Fibroblast of lung (primary cell): ENCODE measurements around the gene PAGE2B. TPM values are rescaled to one million over a fixed set of nuclear protein-coding genes. Genes with fewer than 3 reads are reported as not detected.

Source experiments
- DNase-seq, 2 donors: peaks; one replicate each; pipeline versions ENCODE4 v3.0.0 to v3.0.0-alpha.2; 2010; ENCODE audit warnings: low read depth in 2 of 2
- H2AFZ ChIP-seq: 2 replicates; pipeline ENCODE4 v1.5.1; 2012; ENCODE audit warnings: low read length, control low read depth, inconsistent platforms
- H3K27ac ChIP-seq: 2 replicates; pipeline ENCODE4 v1.5.1; 2011; ENCODE audit warnings: low read length, control low read depth; ENCODE audit not compliant: insufficient read depth
- H3K27me3 ChIP-seq: 2 replicates; pipeline ENCODE4 v1.5.1; 2011; ENCODE audit warnings: mild to moderate bottlenecking, low read length; ENCODE audit not compliant: control insufficient read depth, insufficient read depth
- H3K36me3 ChIP-seq: 2 replicates; pipeline ENCODE4 v1.5.1; 2011; ENCODE audit warnings: low read length; ENCODE audit not compliant: control insufficient read depth, insufficient read depth
- H3K4me1 ChIP-seq: 2 replicates; pipeline ENCODE4 v1.5.1; 2011; ENCODE audit warnings: low read length; ENCODE audit not compliant: control insufficient read depth, insufficient read depth; ENCODE audit errors: extremely low read depth
- H3K4me2 ChIP-seq: 2 replicates; pipeline ENCODE4 v1.5.1; 2011; ENCODE audit warnings: low read length, control low read depth; ENCODE audit not compliant: insufficient read depth; ENCODE audit errors: extremely low read depth
- H3K4me3 ChIP-seq, 4 experiments: fragments of 200-600 bp in 1 of 4; sonication (generic) in 1 of 4; replicated peaks in 1 of 4; 2 replicates each; pipeline ENCODE4 v1.5.1; 2011 to 2016; ENCODE audit warnings: low read length in 4 of 4, low read depth in 3 of 4, mild to moderate bottlenecking in 3 of 4, control low read depth in 2 of 4, inconsistent platforms in 1 of 4, mixed read lengths in 1 of 4; ENCODE audit not compliant: insufficient read depth in 1 of 4; ENCODE audit errors: control extremely low read depth in 1 of 4
- H3K79me2 ChIP-seq: 2 replicates; pipeline ENCODE4 v1.5.1; 2012; ENCODE audit warnings: mild to moderate bottlenecking, low read length, inconsistent platforms; ENCODE audit not compliant: control insufficient read depth, insufficient read depth
- H3K9ac ChIP-seq: 2 replicates; pipeline ENCODE4 v1.5.1; 2011; ENCODE audit warnings: mild to moderate bottlenecking, low read length, control low read depth; ENCODE audit not compliant: insufficient read depth
- H3K9me3 ChIP-seq: 2 replicates; pipeline ENCODE4 v1.5.1; 2012; ENCODE audit warnings: low read depth, low read length; ENCODE audit not compliant: control insufficient read depth, insufficient read depth
- H4K20me1 ChIP-seq: 2 replicates; pipeline ENCODE4 v1.5.1; 2011; ENCODE audit warnings: low read length; ENCODE audit not compliant: control insufficient read depth, insufficient read depth; ENCODE audit errors: extremely low read depth
- EZH2 ChIP-seq: IDR thresholded peaks from 2 replicates; pipeline ENCODE4 v1.5.1; 2012; ENCODE audit warnings: low read length, control low read depth, mild to moderate bottlenecking; ENCODE audit errors: missing control alignments
- polyA plus RNA-seq, 2 donors: library from polyadenylated mRNA; depleted of rRNA in 1 of 2; stranded (reverse) in 1 of 2; unstranded in 1 of 2; fragments of >200 nt; gene quantifications; 2 replicates each; pipeline ENCODE4 v1.2.1, GENCODE V29; 2011 to 2012; ENCODE audit warnings: missing spikeins in 1 of 2
- total RNA-seq: library from RNA; depleted of rRNA; stranded (reverse); fragments of >200 nt; gene quantifications from 2 replicates; pipeline ENCODE4 v1.2.1, GENCODE V29; 2014
- TF ChIP-seq, protein P1 (sequence below), 2 donors: IDR thresholded peaks in 1 of 2; conservative IDR thresholded peaks in 1 of 2; 1 replicate in 1 of 2; 2 replicates in 1 of 2; pipeline ENCODE4 v1.5.1; 2011 to 2012; ENCODE audit warnings: low read length in 2 of 2, control low read depth in 1 of 2, inconsistent platforms in 1 of 2, low read depth in 1 of 2, mild to moderate bottlenecking in 1 of 2

Gene PAGE2B
- total and polyA plus RNA-seq, 2 donors (not counting 1 experiment from before 2014, with no cell fraction given), result not detected

DNA sequence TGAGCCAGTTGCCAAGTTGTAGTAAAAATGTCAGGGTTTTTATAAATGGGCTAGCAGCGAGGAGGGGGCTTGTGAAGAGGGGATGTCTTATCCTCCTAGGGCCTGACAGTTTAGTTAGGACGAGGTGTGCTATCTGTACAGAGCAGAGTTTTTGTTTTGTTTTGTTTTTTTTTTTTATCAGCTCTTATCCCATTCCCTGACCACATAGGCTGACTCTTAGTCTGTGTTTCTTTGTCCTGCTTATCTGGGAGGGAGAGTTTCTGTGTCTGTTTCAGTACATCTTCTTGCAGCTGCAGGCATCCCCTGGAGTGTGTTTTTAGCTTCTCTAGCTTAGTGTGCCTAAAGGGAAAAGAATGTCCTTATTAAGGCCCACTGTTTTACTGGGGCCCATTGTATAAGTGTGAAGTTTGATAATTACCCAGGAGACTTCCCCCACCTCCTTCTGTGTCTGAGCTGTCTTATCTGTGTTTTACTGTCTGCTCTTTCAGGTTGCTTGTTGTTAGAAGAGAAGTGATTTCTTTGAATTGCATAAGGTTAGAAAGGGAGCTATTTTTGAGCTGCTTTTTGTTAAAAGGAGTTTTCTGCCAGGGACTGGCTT is 46.0 kb downstream of the PAGE2B start:
- no peak overlapping the region for H3K4me2 ChIP-seq
- no peak overlapping the region for H2AFZ ChIP-seq
- H3K36me3 ChIP-seq, result no peaks in the 10 kb centered on the region
- DNase-seq, result peak in 1 of 2 donors; percentile 14
- no peaks in the 10 kb centered on the region for H3K27me3 ChIP-seq
- TF ChIP-seq, protein P1, sequence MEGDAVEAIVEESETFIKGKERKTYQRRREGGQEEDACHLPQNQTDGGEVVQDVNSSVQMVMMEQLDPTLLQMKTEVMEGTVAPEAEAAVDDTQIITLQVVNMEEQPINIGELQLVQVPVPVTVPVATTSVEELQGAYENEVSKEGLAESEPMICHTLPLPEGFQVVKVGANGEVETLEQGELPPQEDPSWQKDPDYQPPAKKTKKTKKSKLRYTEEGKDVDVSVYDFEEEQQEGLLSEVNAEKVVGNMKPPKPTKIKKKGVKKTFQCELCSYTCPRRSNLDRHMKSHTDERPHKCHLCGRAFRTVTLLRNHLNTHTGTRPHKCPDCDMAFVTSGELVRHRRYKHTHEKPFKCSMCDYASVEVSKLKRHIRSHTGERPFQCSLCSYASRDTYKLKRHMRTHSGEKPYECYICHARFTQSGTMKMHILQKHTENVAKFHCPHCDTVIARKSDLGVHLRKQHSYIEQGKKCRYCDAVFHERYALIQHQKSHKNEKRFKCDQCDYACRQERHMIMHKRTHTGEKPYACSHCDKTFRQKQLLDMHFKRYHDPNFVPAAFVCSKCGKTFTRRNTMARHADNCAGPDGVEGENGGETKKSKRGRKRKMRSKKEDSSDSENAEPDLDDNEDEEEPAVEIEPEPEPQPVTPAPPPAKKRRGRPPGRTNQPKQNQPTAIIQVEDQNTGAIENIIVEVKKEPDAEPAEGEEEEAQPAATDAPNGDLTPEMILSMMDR (conservative IDR thresholded peaks at IDR 0.05 in 1 of 2, IDR thresholded peaks at IDR 0.05 in 1 of 2; ENCODE audit: low read depth in 1 of 2, low read length in 2 of 2), result no peak
- TF ChIP-seq EZH2, result no peak
- H3K9ac ChIP-seq, result no peak overlapping the region
- no peaks in the 10 kb centered on the region for H4K20me1 ChIP-seq
- no peaks in the 10 kb centered on the region for H3K4me1 ChIP-seq
- H3K27ac ChIP-seq, result no peak overlapping the region
- H3K9me3 ChIP-seq, result no peaks in the 10 kb centered on the region
- H3K79me2 ChIP-seq, result no peaks in the 10 kb centered on the region
- H3K4me3 ChIP-seq, result no peak overlapping the region

DNA sequence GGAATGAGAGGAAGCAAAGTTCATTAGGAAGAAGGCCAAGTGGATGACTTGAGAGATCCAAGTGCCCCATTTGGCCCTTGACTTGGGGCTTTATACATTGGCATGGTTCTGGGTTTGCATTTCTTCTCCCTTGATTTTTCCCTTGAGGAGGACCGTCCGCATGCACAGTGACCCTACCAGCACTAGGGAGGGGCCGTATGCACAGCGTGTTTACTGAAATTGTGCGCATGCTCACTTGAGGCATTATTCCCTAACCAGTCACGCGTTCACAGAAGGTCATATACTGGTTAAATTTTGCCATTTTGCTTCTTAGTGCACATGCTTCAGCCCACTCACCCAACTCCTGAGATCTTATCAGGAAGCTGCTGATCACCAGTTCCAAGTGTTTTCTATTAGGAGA is 49.1 kb downstream of the PAGE2B start:
- no peaks in the 10 kb centered on the region for H3K27me3 ChIP-seq
- H3K9ac ChIP-seq, result no peak overlapping the region
- no peaks in the 10 kb centered on the region for H3K79me2 ChIP-seq
- H3K36me3 ChIP-seq, result no peaks in the 10 kb centered on the region
- H4K20me1 ChIP-seq, result no peaks in the 10 kb centered on the region
- no peaks in the 10 kb centered on the region for H3K9me3 ChIP-seq
- H3K4me2 ChIP-seq, result no peak overlapping the region
- no peak overlapping the region for H3K27ac ChIP-seq
- no peak overlapping the region for H2AFZ ChIP-seq
- H3K4me1 ChIP-seq, result no peaks in the 10 kb centered on the region
- DNase-seq, result no peak
- no peak overlapping the region for H3K4me3 ChIP-seq
- TF ChIP-seq, protein P1 (conservative IDR thresholded peaks at IDR 0.05 in 1 of 2, IDR thresholded peaks at IDR 0.05 in 1 of 2; ENCODE audit: low read depth in 1 of 2, low read length in 2 of 2), result no peak
- no peak for TF ChIP-seq EZH2

DNA sequence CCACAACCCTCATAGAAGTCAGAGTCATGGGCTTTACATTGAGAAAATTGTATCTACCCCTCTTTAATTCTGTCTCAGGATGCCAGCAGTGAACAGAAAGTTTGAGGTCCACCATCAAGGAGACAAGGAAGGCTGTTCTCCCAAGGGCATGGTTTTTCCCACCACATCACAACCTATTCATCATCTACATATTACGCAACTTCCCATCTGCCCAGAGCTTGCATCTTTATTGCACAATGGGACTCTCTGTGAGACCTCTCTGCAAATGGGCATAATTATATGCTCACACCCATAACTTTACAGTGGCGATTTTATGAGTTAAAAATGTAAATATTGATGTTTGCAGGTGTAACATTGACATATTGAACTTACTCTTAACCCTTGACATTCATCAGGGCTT is 52.9 kb downstream of the PAGE2B start:
- no peaks in the 10 kb centered on the region for H3K4me1 ChIP-seq
- H3K4me2 ChIP-seq, result no peak overlapping the region
- TF ChIP-seq EZH2, result no peak
- TF ChIP-seq, protein P1 (conservative IDR thresholded peaks at IDR 0.05 in 1 of 2, IDR thresholded peaks at IDR 0.05 in 1 of 2; ENCODE audit: low read depth in 1 of 2, low read length in 2 of 2), result no peak
- H3K9me3 ChIP-seq, result no peaks in the 10 kb centered on the region
- no peak overlapping the region for H3K9ac ChIP-seq
- no peaks in the 10 kb centered on the region for H4K20me1 ChIP-seq
- no peaks in the 10 kb centered on the region for H3K27me3 ChIP-seq
- H3K4me3 ChIP-seq, result no peak overlapping the region
- H3K36me3 ChIP-seq, result no peaks in the 10 kb centered on the region
- peak in 1 of 2 donors; percentile 20 for DNase-seq
- H3K27ac ChIP-seq, result no peak overlapping the region
- H3K79me2 ChIP-seq, result no peaks in the 10 kb centered on the region
- H2AFZ ChIP-seq, result no peak overlapping the region

Other genes starting within 250 kb of the PAGE2B start
- gene TRO, start 154.2 kb upstream of the PAGE2B start, total RNA-seq, result 11.3 and 13.0 TPM in 2 replicates
- gene TRO, start 154.2 kb upstream of the PAGE2B start, polyA plus RNA-seq, result 9.0 and 13.6 TPM in 2 replicates
- under 0.01 TPM in 1 of 2 replicates, not detected in the other for gene PFKFB1, start 80.8 kb upstream of the PAGE2B start, total RNA-seq
- gene PFKFB1, start 80.8 kb upstream of the PAGE2B start, polyA plus RNA-seq, result 0.10 TPM in 1 of 2 replicates, not detected in the other
- 4.6 and 4.8 TPM in 2 replicates for gene APEX2, start 74.7 kb upstream of the PAGE2B start, total RNA-seq
- gene APEX2, start 74.7 kb upstream of the PAGE2B start, polyA plus RNA-seq, result 11.0 and 19.3 TPM in 2 replicates
- not detected in 2 replicates for gene ALAS2, start 44.1 kb upstream of the PAGE2B start, total RNA-seq
- not detected in 2 replicates for gene ALAS2, start 44.1 kb upstream of the PAGE2B start, polyA plus RNA-seq
- not detected in 2 replicates for gene PAGE2, start 14.0 kb downstream of the PAGE2B start, total RNA-seq
- gene PAGE2, start 14.0 kb downstream of the PAGE2B start, polyA plus RNA-seq, result not detected in 2 replicates
- 0.66 TPM in 1 of 2 replicates, not detected in the other for gene PAGE5, start 145.3 kb downstream of the PAGE2B start, total RNA-seq
- gene PAGE5, start 145.3 kb downstream of the PAGE2B start, polyA plus RNA-seq, result not detected in 2 replicates
- gene PAGE3, start 189.9 kb downstream of the PAGE2B start, total RNA-seq, result not detected in 2 replicates
- not detected in 2 replicates for gene PAGE3, start 189.9 kb downstream of the PAGE2B start, polyA plus RNA-seq